ENCODE measurements around the gene UROC1. TPM values are rescaled to one million over a fixed set of nuclear protein-coding genes. Genes with fewer than 3 reads are reported as not detected.

Gene UROC1
- total and polyA plus RNA-seq, 2 of the 13 experiments (the other 11 are each of a cell fraction or from before 2014, with no cell fraction given): 0.71 to 1.3 TPM

- TF ChIP-seq, protein P1, sequence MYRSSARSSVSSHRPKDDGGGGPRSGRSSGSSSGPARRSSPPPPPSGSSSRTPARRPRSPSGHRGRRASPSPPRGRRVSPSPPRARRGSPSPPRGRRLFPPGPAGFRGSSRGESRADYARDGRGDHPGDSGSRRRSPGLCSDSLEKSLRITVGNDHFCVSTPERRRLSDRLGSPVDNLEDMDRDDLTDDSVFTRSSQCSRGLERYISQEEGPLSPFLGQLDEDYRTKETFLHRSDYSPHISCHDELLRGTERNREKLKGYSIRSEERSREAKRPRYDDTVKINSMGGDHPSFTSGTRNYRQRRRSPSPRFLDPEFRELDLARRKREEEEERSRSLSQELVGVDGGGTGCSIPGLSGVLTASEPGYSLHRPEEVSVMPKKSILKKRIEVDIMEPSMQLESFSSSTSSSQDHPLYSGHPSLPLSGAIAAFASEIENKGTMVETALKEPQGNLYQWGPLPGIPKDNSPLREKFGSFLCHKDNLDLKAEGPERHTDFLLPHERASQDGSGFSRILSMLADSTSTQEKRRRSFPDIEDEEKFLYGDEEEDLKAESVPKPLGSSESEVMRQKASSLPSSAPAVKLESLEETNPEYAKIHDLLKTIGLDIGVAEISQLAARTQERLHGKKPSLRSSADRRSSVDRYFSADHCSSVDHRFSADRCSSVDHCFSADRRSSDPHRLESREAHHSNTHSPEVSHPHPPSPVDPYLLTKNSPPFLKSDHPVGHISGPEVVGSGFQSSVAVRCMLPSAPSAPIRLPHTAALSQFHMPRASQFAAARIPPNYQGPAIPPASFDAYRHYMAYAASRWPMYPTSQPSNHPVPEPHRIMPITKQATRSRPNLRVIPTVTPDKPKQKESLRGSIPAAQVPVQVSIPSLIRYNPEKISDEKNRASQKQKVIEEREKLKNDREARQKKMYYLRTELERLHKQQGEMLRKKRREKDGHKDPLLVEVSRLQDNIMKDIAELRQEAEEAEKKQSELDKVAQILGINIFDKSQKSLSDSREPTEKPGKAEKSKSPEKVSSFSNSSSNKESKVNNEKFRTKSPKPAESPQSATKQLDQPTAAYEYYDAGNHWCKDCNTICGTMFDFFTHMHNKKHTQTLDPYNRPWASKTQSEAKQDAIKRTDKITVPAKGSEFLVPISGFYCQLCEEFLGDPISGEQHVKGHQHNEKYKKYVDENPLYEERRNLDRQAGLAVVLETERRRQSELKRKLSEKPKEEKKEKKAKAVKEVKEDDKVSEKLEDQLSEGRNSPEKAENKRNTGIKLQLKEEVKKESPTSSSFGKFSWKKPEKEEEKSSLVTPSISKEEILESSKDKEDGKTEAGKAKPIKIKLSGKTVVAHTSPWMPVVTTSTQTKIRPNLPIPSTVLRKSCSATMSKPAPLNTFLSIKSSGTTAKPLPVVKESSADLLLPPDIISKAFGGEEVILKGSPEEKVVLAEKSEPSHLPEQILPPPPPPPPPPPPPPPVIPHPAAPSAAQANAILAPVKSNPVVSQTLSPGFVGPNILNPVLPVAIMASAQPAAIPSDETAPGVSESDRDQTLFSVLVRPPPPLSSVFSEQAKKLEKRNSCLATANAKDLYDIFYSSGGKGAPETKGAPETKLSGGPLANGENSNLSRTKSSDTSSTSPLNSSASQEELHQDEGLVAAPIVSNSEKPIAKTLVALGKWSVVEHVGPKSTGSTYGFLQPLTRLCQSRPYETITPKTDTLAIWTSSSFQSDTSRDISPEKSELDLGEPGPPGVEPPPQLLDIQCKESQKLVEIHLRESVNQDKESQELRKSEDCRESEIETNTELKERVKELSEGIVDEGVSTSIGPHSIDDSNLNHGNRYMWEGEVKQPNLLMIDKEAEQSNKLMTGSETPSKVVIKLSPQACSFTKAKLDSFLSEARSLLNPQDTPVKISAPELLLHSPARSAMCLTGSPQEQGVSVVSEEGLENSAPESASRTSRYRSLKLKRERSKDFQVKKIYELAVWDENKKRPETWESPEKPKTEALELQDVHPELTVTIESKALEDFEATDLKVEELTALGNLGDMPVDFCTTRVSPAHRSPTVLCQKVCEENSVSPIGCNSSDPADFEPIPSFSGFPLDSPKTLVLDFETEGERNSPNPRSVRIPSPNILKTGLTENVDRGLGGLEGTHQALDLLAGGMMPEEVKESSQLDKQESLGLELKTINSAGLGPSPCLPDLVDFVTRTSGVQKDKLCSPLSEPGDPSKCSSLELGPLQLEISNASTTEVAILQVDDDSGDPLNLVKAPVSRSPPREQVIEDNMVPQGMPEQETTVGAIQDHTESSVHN (CRISPR knock-in tag; IDR thresholded peaks at IDR 0.05): no peak
- TF ChIP-seq ZNF30 (CRISPR knock-in tag; IDR thresholded peaks at IDR 0.05): no peak
- TF ChIP-seq CENPX (CRISPR knock-in tag; IDR thresholded peaks at IDR 0.05): no peak
- TF ChIP-seq ZFX (CRISPR knock-in tag; IDR thresholded peaks at IDR 0.05; ENCODE audit: low read depth): peak; percentile 93
- TF ChIP-seq, protein P2, sequence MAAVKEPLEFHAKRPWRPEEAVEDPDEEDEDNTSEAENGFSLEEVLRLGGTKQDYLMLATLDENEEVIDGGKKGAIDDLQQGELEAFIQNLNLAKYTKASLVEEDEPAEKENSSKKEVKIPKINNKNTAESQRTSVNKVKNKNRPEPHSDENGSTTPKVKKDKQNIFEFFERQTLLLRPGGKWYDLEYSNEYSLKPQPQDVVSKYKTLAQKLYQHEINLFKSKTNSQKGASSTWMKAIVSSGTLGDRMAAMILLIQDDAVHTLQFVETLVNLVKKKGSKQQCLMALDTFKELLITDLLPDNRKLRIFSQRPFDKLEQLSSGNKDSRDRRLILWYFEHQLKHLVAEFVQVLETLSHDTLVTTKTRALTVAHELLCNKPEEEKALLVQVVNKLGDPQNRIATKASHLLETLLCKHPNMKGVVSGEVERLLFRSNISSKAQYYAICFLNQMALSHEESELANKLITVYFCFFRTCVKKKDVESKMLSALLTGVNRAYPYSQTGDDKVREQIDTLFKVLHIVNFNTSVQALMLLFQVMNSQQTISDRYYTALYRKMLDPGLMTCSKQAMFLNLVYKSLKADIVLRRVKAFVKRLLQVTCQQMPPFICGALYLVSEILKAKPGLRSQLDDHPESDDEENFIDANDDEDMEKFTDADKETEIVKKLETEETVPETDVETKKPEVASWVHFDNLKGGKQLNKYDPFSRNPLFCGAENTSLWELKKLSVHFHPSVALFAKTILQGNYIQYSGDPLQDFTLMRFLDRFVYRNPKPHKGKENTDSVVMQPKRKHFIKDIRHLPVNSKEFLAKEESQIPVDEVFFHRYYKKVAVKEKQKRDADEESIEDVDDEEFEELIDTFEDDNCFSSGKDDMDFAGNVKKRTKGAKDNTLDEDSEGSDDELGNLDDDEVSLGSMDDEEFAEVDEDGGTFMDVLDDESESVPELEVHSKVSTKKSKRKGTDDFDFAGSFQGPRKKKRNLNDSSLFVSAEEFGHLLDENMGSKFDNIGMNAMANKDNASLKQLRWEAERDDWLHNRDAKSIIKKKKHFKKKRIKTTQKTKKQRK (IDR thresholded peaks at IDR 0.05; ENCODE audit: low read length): no peak
- 0 out of 2 replicates have a peak, but pooled peaks have one; percentile 78 for TF ChIP-seq ZNF512B (CRISPR knock-in tag; IDR thresholded peaks at IDR 0.05; ENCODE audit: borderline replicate concordance)
- no peak for TF ChIP-seq ZNF670 (CRISPR knock-in tag; IDR thresholded peaks at IDR 0.05; ENCODE audit: borderline replicate concordance)
- TF ChIP-seq NR3C1 (CRISPR knock-in tag; IDR thresholded peaks at IDR 0.05): no peak
- no peak for TF ChIP-seq HNRNPH1 (optimal IDR thresholded peaks at IDR 0.05; ENCODE audit: low read depth, low read length)
- peak; percentile 76; the same call in 1 of the 2 replicates for TF ChIP-seq MEIS2 (CRISPR knock-in tag; IDR thresholded peaks at IDR 0.05)
- TF ChIP-seq PHF8 (CRISPR knock-in tag; IDR thresholded peaks at IDR 0.05): peak; percentile 54
Measured at GRCh38 chr3:126528800-126529541, 11.4 kb upstream of the UROC1 start (continued).
